Left ventricle myocardium inferior (tissue), 1 donor: ENCODE data around the gene ARMH3. TPM values are rescaled to one million over a fixed set of nuclear protein-coding genes. Genes with fewer than 3 reads are reported as not detected.

Experiments used
- DNase-seq: peaks from one replicate; pipeline ENCODE4 v3.0.0-alpha.2; 2020
- H3K27ac ChIP-seq: fragments of 200-600 bp; replicated peaks from 2 replicates; pipeline ENCODE4 v1.8.0; 2021
- H3K27me3 ChIP-seq: fragments of 200-600 bp; 2 replicates; pipeline ENCODE4 v1.8.0; 2021; ENCODE audit warnings: low read depth
- H3K36me3 ChIP-seq: fragments of 200-600 bp; 2 replicates; pipeline ENCODE4 v1.8.0; 2021
- H3K4me1 ChIP-seq: fragments of 200-600 bp; 2 replicates; pipeline ENCODE4 v1.8.0; 2021
- H3K4me3 ChIP-seq: fragments of 200-600 bp; 2 replicates; pipeline ENCODE4 v1.8.0; 2021; ENCODE audit warnings: mild to moderate bottlenecking, moderate library complexity
- H3K9me3 ChIP-seq: fragments of 200-600 bp; replicated peaks from 2 replicates; pipeline ENCODE4 v1.8.0; 2021
- CTCF ChIP-seq: fragments of 200-600 bp; IDR thresholded peaks from 2 replicates; pipeline ENCODE4 v1.8.0; 2021; ENCODE audit warnings: antibody characterized with exemption, mild to moderate bottlenecking, borderline replicate concordance
- intact Hi-C: fragments of 100-400 bp; cut with micrococcal nuclease; formaldehyde crosslinking; loops from one replicate; pipeline ENCODE4 v1.11.0; 2022
- total RNA-seq: library from RNA; stranded (reverse); fragmentation: NEBNext Ultra II Directional; extraction: Animal tissue kit (Norgen Biotek cat#: 25700); gene quantifications from one replicate; pipeline ENCODE4 v1.2.1, GENCODE V29; 2021
- donor health status: DM: no; HTN: yes; CAD: no; lungs with severe emphysema.

Gene ARMH3
- total RNA-seq, 1 donor from 2014 or later: 58.9 TPM

GRCh38 chr10:102004376-102004775, 51.6 kb downstream of the ARMH3 start:
- Histone ChIP-seq H3K27me3 (no peaks in the 10 kb centered on the region), H3K27ac (no peak overlapping the region), H3K4me3 (no peak overlapping the region), H3K4me1 (peaks cover 2% of the 10 kb centered on the region), H3K36me3 (peaks cover 75% of the 10 kb centered on the region), H3K9me3 (no peaks in the 10 kb centered on the region)
- no peak for DNase-seq
- no peak for TF ChIP-seq CTCF
- intact Hi-C loops: loop anchor here (10.0 kb wide), 1 partner anchor 160 kb away; the partner anchor contains the start of gene KCNIP2

- DNase-seq: no peak
- Histone ChIP-seq H3K27ac (no peak overlapping the region), H3K4me3 (no peak overlapping the region), H3K4me1 (peaks cover 4% of the 10 kb centered on the region), H3K27me3 (no peaks in the 10 kb centered on the region), H3K9me3 (no peaks in the 10 kb centered on the region), H3K36me3 (peaks cover 74% of the 10 kb centered on the region)
- intact Hi-C loops: loop anchor here (10.0 kb wide), 1 partner anchor 159 kb away; the partner anchor contains the start of gene KCNIP2
- TF ChIP-seq CTCF: no peak
These were observed 52.4 kb downstream of the ARMH3 start for GRCh38 chr10:102003541-102003940.

GRCh38 chr10:102001435-102002068, 54.4 kb downstream of the ARMH3 start:
- Histone ChIP-seq H3K36me3 (peaks cover 78% of the 10 kb centered on the region), H3K4me3 (no peak overlapping the region), H3K27ac (no peak overlapping the region), H3K9me3 (no peaks in the 10 kb centered on the region), H3K4me1 (peaks cover 14% of the 10 kb centered on the region), H3K27me3 (no peaks in the 10 kb centered on the region)
- no peak for TF ChIP-seq CTCF
- intact Hi-C loops: loop anchor here (10.0 kb wide), 1 partner anchor 157 kb away; the partner anchor contains the start of gene KCNIP2
- DNase-seq: no peak

- no peak for TF ChIP-seq CTCF
- intact Hi-C loops: no loop called here
- no peak overlapping the region for H3K4me3 ChIP-seq
- no peak for DNase-seq
- peaks cover 73% of the 10 kb centered on the region for H3K36me3 ChIP-seq
- peaks cover 14% of the 10 kb centered on the region for H3K4me1 ChIP-seq
- peak overlapping the region; percentile 13 for H3K27ac ChIP-seq
- no peaks in the 10 kb centered on the region for H3K27me3 ChIP-seq
- no peaks in the 10 kb centered on the region for H3K9me3 ChIP-seq
These were observed 58.2 kb downstream of the ARMH3 start for GRCh38 chr10:101997803-101998202.

GRCh38 chr10:101995451-101996063, 60.4 kb downstream of the ARMH3 start:
- no peaks in the 10 kb centered on the region for H3K9me3 ChIP-seq
- H3K36me3 ChIP-seq: peaks cover 81% of the 10 kb centered on the region
- no peak overlapping the region for H3K4me3 ChIP-seq
- H3K4me1 ChIP-seq: peaks cover 14% of the 10 kb centered on the region
- no peak for TF ChIP-seq CTCF
- no peak for DNase-seq
- H3K27ac ChIP-seq: no peak overlapping the region
- intact Hi-C loops: no loop called here
- no peaks in the 10 kb centered on the region for H3K27me3 ChIP-seq
